ENCODE results near the gene CYTH1.
A peak's percentile ranks its signal among the peaks of the same experiment; 100 is the strongest.

The CYTH1 gene

DNA sequence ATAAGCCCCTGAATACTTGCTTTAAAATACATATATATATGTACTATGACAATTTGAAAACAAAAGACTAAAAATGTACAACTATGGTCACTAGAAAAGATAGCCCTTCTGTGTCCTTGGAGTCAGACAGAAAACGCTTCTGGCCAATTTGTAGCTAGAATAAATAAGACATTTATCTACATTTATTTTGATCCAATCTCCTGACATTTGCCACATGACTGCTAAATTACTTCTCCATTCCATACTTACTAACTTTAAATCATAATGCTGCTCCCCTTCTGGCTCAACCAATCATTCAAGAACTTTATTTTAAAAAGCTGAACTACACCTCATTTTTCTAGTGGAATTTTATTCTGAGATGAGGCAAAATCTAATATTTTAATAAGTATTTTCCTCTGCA is 65.8 kb downstream of the CYTH1 start:
- peak overlapping the region; percentile 43 for H3K9ac ChIP-seq (ENCODE audit: low read length)
- H3K36me3 ChIP-seq (ENCODE audit: control insufficient read depth, low read depth, low read length): no peaks in the 10 kb centered on the region
- H3K4me1 ChIP-seq (ENCODE audit: control insufficient read depth, low read depth, low read length): peaks cover 20% of the 10 kb centered on the region
- peaks cover 7% of the 10 kb centered on the region for H3K27me3 ChIP-seq (ENCODE audit: control insufficient read depth, insufficient read depth, low read length)
- peak overlapping the region; percentile 58 for H3K4me3 ChIP-seq (ENCODE audit: low read length)
- H3K27ac ChIP-seq (ENCODE audit: low read length): no peak overlapping the region
- H3K9me3 ChIP-seq (ENCODE audit: control insufficient read depth, low read depth, low read length): no peaks in the 10 kb centered on the region

DNA sequence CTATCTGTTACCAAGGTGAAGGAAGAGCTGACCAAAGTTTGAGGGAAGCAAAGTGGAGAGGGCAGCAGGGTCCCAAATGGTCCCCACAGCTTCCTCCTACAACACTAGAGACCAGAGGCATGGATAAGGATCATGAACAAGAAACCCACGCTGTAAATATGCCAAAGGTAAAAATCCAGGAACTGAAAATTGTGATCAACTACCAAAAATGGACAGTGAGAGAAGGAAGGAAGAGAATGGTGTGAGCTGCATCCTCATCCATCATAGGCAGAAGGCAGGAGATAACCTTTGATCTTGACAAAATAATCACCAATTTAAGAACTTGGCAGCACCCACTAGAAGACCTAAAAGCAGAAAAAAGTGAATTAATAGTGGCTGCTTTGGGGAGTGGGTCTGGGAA is 66.2 kb downstream of the CYTH1 start:
- Histone ChIP-seq H3K27ac (ENCODE audit: low read length) (no peak overlapping the region), H3K9ac (ENCODE audit: low read length) (no peak overlapping the region), H3K4me1 (ENCODE audit: control insufficient read depth, low read depth, low read length) (peaks cover 20% of the 10 kb centered on the region), H3K27me3 (ENCODE audit: control insufficient read depth, insufficient read depth, low read length) (peaks cover 7% of the 10 kb centered on the region), H3K9me3 (ENCODE audit: control insufficient read depth, low read depth, low read length) (no peaks in the 10 kb centered on the region), H3K4me3 (ENCODE audit: low read length) (no peak overlapping the region), H3K36me3 (ENCODE audit: control insufficient read depth, low read depth, low read length) (no peaks in the 10 kb centered on the region)

- Histone ChIP-seq H3K36me3 (ENCODE audit: control insufficient read depth, low read depth, low read length) (no peaks in the 10 kb centered on the region), H3K27me3 (ENCODE audit: control insufficient read depth, insufficient read depth, low read length) (peaks cover 7% of the 10 kb centered on the region), H3K4me3 (ENCODE audit: low read length) (no peak overlapping the region), H3K27ac (ENCODE audit: low read length) (no peak overlapping the region), H3K4me1 (ENCODE audit: control insufficient read depth, low read depth, low read length) (peaks cover 20% of the 10 kb centered on the region), H3K9ac (ENCODE audit: low read length) (no peak overlapping the region), H3K9me3 (ENCODE audit: control insufficient read depth, low read depth, low read length) (no peaks in the 10 kb centered on the region)
Measured at GRCh38 chr17:78715000-78715771, 66.9 kb downstream of the CYTH1 start.

- H3K9me3 ChIP-seq (ENCODE audit: control insufficient read depth, low read depth, low read length): no peaks in the 10 kb centered on the region
- no peak overlapping the region for H3K9ac ChIP-seq (ENCODE audit: low read length)
- peaks cover 20% of the 10 kb centered on the region for H3K4me1 ChIP-seq (ENCODE audit: control insufficient read depth, low read depth, low read length)
- H3K27me3 ChIP-seq (ENCODE audit: control insufficient read depth, insufficient read depth, low read length): peaks cover 7% of the 10 kb centered on the region
- H3K36me3 ChIP-seq (ENCODE audit: control insufficient read depth, low read depth, low read length): no peaks in the 10 kb centered on the region
- no peak overlapping the region for H3K4me3 ChIP-seq (ENCODE audit: low read length)
- no peak overlapping the region for H3K27ac ChIP-seq (ENCODE audit: low read length)
Measured at GRCh38 chr17:78714534-78714933, 67.5 kb downstream of the CYTH1 start.

DNA sequence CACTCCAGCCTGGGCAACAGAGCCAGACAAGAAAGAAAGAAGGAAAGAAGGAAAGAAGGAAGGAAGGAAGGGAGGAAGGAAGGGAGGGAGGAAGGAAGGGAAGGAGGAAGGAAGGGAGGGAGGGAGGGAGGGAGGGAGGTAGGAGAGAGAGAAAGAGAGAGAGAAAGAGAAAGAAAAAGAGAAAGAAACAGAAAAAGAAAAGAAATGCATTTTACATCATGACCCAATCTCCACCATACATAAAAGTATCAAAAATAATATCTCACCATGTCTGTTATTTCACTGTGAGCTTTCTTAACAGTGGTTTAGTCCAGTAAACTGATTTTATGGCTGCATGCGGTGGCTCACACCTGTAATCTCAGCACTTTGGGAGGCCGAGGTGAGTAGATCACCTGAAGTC is 70.0 kb downstream of the CYTH1 start:
- Histone ChIP-seq H3K9me3 (ENCODE audit: control insufficient read depth, low read depth, low read length) (no peaks in the 10 kb centered on the region), H3K36me3 (ENCODE audit: control insufficient read depth, low read depth, low read length) (no peaks in the 10 kb centered on the region), H3K4me3 (ENCODE audit: low read length) (no peak overlapping the region), H3K27me3 (ENCODE audit: control insufficient read depth, insufficient read depth, low read length) (peaks cover 7% of the 10 kb centered on the region), H3K4me1 (ENCODE audit: control insufficient read depth, low read depth, low read length) (peaks cover 8% of the 10 kb centered on the region), H3K9ac (ENCODE audit: low read length) (no peak overlapping the region), H3K27ac (ENCODE audit: low read length) (no peak overlapping the region)

DNA sequence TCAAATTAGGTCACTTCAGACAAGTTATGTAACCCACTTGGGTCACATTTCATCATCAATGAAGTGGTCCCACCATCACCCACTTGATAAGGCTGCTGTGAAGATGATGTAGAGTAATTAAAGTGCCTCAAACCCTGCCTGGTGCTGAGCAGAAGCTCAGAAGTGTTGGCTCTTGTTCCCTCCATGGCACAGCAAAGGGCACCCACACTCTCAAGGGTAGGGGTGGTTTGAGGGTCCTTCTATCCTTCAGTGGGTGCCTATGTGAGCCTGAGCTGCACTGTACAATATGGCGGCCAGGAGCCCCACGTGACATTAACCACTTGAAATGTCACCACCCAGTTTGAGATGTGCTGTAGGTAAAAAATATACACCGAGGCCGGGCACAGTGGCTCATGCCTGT is 71.5 kb downstream of the CYTH1 start:
- Histone ChIP-seq H3K9me3 (ENCODE audit: control insufficient read depth, low read depth, low read length) (no peaks in the 10 kb centered on the region), H3K9ac (ENCODE audit: low read length) (no peak overlapping the region), H3K36me3 (ENCODE audit: control insufficient read depth, low read depth, low read length) (no peaks in the 10 kb centered on the region), H3K27me3 (ENCODE audit: control insufficient read depth, insufficient read depth, low read length) (no peaks in the 10 kb centered on the region), H3K4me1 (ENCODE audit: control insufficient read depth, low read depth, low read length) (no peaks in the 10 kb centered on the region), H3K4me3 (ENCODE audit: low read length) (no peak overlapping the region), H3K27ac (ENCODE audit: low read length) (no peak overlapping the region)

- no peaks in the 10 kb centered on the region for H3K4me1 ChIP-seq (ENCODE audit: control insufficient read depth, low read depth, low read length)
- no peaks in the 10 kb centered on the region for H3K9me3 ChIP-seq (ENCODE audit: control insufficient read depth, low read depth, low read length)
- H3K27me3 ChIP-seq (ENCODE audit: control insufficient read depth, insufficient read depth, low read length): no peaks in the 10 kb centered on the region
- H3K9ac ChIP-seq (ENCODE audit: low read length): no peak overlapping the region
- no peak overlapping the region for H3K27ac ChIP-seq (ENCODE audit: low read length)
- no peaks in the 10 kb centered on the region for H3K36me3 ChIP-seq (ENCODE audit: control insufficient read depth, low read depth, low read length)
- no peak overlapping the region for H3K4me3 ChIP-seq (ENCODE audit: low read length)
Measured at GRCh38 chr17:78709751-78710181, 72.3 kb downstream of the CYTH1 start.

- no peaks in the 10 kb centered on the region for H3K27me3 ChIP-seq (ENCODE audit: control insufficient read depth, insufficient read depth, low read length)
- no peak overlapping the region for H3K9ac ChIP-seq (ENCODE audit: low read length)
- H3K9me3 ChIP-seq (ENCODE audit: control insufficient read depth, low read depth, low read length): no peaks in the 10 kb centered on the region
- H3K4me3 ChIP-seq (ENCODE audit: low read length): no peak overlapping the region
- H3K27ac ChIP-seq (ENCODE audit: low read length): no peak overlapping the region
- H3K4me1 ChIP-seq (ENCODE audit: control insufficient read depth, low read depth, low read length): no peaks in the 10 kb centered on the region
- H3K36me3 ChIP-seq (ENCODE audit: control insufficient read depth, low read depth, low read length): no peaks in the 10 kb centered on the region
Measured at GRCh38 chr17:78709119-78709681, 72.9 kb downstream of the CYTH1 start.

DNA sequence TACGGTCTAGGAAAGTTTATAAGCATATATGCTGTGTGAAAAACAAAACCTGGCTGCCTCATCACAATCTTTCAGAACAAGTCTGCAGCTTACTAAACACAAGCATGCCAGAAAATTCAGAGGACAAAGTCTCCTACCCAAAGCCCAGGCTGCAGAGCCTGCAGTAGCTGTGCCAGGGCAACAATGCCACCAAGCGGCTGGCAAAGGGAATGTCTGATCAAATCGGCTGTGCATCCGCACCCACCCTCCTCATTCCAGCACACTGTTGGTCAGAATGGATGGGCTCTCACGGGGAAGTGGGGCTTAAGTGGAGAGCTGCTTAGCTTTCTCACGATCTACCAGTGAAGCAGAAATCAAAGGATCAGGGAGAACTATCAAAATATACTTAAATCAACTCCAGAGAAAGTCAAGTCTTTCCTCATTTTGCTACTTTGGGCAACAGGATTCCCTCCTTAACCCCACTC is 73.5 kb downstream of the CYTH1 start:
- H3K4me1 ChIP-seq (ENCODE audit: control insufficient read depth, low read depth, low read length): no peaks in the 10 kb centered on the region
- H3K27me3 ChIP-seq (ENCODE audit: control insufficient read depth, insufficient read depth, low read length): no peaks in the 10 kb centered on the region
- H3K36me3 ChIP-seq (ENCODE audit: control insufficient read depth, low read depth, low read length): no peaks in the 10 kb centered on the region
- no peak overlapping the region for H3K27ac ChIP-seq (ENCODE audit: low read length)
- no peaks in the 10 kb centered on the region for H3K9me3 ChIP-seq (ENCODE audit: control insufficient read depth, low read depth, low read length)
- H3K4me3 ChIP-seq (ENCODE audit: low read length): no peak overlapping the region
- no peak overlapping the region for H3K9ac ChIP-seq (ENCODE audit: low read length)

GRCh38 chr17:78707923-78708322 is 74.2 kb downstream of the CYTH1 start:
- H3K4me1 ChIP-seq (ENCODE audit: control insufficient read depth, low read depth, low read length): no peaks in the 10 kb centered on the region

GRCh38 chr17:78707016-78707415 is 75.1 kb downstream of the CYTH1 start:
- Histone ChIP-seq H3K4me3 (ENCODE audit: low read length) (no peak overlapping the region), H3K9me3 (ENCODE audit: control insufficient read depth, low read depth, low read length) (no peaks in the 10 kb centered on the region), H3K36me3 (ENCODE audit: control insufficient read depth, low read depth, low read length) (no peaks in the 10 kb centered on the region), H3K4me1 (ENCODE audit: control insufficient read depth, low read depth, low read length) (no peaks in the 10 kb centered on the region), H3K27ac (ENCODE audit: low read length) (no peak overlapping the region), H3K27me3 (ENCODE audit: control insufficient read depth, insufficient read depth, low read length) (no peaks in the 10 kb centered on the region), H3K9ac (ENCODE audit: low read length) (no peak overlapping the region)

More at GRCh38 chr17:78707923-78708322, 74.2 kb downstream of the CYTH1 start:
- Histone ChIP-seq H3K4me3 (ENCODE audit: low read length) (no peak overlapping the region), H3K9ac (ENCODE audit: low read length) (no peak overlapping the region), H3K27ac (ENCODE audit: low read length) (no peak overlapping the region), H3K27me3 (ENCODE audit: control insufficient read depth, insufficient read depth, low read length) (no peaks in the 10 kb centered on the region), H3K36me3 (ENCODE audit: control insufficient read depth, low read depth, low read length) (no peaks in the 10 kb centered on the region), H3K9me3 (ENCODE audit: control insufficient read depth, low read depth, low read length) (no peaks in the 10 kb centered on the region)
